PC-3 (cell line): Measurements from ENCODE around the gene PRDM4.

Source experiments
- EZH2phosphoT487 ChIP-seq: fragments of 300-600 bp; sonication (generic); IDR thresholded peaks from 2 replicates; pipeline ENCODE4 v1.6.1; 2018; ENCODE audit warnings: mild to moderate bottlenecking, antibody characterized with exemption, low read length, borderline replicate concordance
- TF ChIP-seq, protein P1 (sequence below): fragments of 300-600 bp; sonication (generic); conservative IDR thresholded peaks from 2 replicates; pipeline ENCODE4 v1.5.1; 2017; ENCODE audit warnings: antibody characterized with exemption, low read depth, mild to moderate bottlenecking, low read length

DNA sequence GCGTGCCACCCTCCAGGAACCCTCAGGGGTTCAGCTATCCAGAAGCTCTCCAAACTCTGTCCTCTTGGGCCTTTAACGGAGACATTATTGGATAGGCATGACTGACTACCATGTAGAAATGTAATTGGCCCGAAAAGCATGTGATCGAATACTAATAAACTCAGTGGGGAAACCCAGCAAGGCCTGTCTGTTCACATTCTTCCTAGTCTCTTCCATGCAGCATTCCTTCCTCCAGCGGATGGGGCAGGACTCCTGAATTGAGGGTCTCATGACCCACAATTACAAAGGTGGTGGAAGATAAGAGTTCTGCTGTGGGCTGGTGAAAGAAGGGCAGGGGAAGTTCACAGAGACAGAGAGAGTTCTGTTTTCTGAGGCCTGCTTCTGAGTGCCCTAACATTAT lies 6.5 kb upstream of the PRDM4 start:
- TF ChIP-seq, protein P1, sequence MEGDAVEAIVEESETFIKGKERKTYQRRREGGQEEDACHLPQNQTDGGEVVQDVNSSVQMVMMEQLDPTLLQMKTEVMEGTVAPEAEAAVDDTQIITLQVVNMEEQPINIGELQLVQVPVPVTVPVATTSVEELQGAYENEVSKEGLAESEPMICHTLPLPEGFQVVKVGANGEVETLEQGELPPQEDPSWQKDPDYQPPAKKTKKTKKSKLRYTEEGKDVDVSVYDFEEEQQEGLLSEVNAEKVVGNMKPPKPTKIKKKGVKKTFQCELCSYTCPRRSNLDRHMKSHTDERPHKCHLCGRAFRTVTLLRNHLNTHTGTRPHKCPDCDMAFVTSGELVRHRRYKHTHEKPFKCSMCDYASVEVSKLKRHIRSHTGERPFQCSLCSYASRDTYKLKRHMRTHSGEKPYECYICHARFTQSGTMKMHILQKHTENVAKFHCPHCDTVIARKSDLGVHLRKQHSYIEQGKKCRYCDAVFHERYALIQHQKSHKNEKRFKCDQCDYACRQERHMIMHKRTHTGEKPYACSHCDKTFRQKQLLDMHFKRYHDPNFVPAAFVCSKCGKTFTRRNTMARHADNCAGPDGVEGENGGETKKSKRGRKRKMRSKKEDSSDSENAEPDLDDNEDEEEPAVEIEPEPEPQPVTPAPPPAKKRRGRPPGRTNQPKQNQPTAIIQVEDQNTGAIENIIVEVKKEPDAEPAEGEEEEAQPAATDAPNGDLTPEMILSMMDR, result no peak
- no peak for TF ChIP-seq EZH2phosphoT487
